OCI-LY7 (cell line): ENCODE measurements around the gene PPCDC.

Source experiments
- EZH2phosphoT487 ChIP-seq: fragments of 200-600 bp; sonication (generic); IDR thresholded peaks from 2 replicates; pipeline ENCODE4 v1.6.1; 2018; ENCODE audit warnings: low read depth, borderline replicate concordance, mild to moderate bottlenecking, mixed run types, antibody characterized with exemption, low read length, moderate library complexity, mixed read lengths
- TF ChIP-seq, protein P1 (sequence below): fragments of 200-600 bp; sonication (generic); conservative IDR thresholded peaks from 2 replicates; pipeline ENCODE4 v1.5.1; 2014; ENCODE audit warnings: mild to moderate bottlenecking, antibody characterized with exemption, low read length, moderate library complexity, mixed read lengths

DNA sequence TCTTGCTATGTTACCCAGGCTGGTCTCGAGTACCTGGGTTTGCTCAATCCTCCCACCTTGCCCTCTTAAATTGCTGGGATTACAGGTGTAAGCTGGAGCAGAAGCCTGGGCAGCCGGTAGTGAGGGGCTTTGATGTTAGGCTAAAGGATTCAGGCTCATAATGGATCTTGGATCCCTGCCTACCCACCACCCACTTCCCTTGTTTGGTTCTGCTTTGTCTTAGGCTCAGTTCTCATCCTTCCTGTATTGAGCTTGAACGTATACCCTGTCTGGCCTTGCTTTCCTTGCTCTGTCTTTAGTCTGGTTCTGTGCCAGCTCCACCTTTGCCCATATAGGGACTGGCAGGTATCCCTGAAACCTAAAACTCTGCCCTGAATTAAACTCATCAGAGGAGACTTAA is 1.7 kb downstream of the PPCDC start:
- TF ChIP-seq, protein P1, sequence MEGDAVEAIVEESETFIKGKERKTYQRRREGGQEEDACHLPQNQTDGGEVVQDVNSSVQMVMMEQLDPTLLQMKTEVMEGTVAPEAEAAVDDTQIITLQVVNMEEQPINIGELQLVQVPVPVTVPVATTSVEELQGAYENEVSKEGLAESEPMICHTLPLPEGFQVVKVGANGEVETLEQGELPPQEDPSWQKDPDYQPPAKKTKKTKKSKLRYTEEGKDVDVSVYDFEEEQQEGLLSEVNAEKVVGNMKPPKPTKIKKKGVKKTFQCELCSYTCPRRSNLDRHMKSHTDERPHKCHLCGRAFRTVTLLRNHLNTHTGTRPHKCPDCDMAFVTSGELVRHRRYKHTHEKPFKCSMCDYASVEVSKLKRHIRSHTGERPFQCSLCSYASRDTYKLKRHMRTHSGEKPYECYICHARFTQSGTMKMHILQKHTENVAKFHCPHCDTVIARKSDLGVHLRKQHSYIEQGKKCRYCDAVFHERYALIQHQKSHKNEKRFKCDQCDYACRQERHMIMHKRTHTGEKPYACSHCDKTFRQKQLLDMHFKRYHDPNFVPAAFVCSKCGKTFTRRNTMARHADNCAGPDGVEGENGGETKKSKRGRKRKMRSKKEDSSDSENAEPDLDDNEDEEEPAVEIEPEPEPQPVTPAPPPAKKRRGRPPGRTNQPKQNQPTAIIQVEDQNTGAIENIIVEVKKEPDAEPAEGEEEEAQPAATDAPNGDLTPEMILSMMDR = no peak
- no peak for TF ChIP-seq EZH2phosphoT487
